ENCODE data around the gene MYO5C.
A peak's percentile ranks its signal among the peaks of the same experiment; 100 is the strongest.

MYO5C gene

GRCh38 chr15:52277575-52277974 is 18.0 kb downstream of the MYO5C start:
- H3K27ac ChIP-seq: no peak overlapping the region
- intact Hi-C loops (cut with DNase I; ENCODE audit: low total_unique reads): no loop called here
- no peak for TF ChIP-seq CTCF (IDR thresholded peaks at IDR 0.05)

GRCh38 chr15:52276256-52276770 is 19.3 kb downstream of the MYO5C start:
- Histone ChIP-seq H3K27ac (no peak overlapping the region), H3K9me3 (no peaks in the 10 kb centered on the region), H3K4me3 (no peak overlapping the region), H3K27me3 (no peaks in the 10 kb centered on the region), H3K36me3 (peaks cover 0 to 24% (median 0%) of the 10 kb centered on the region in 3 donors), H3K4me1 (no peaks in the 10 kb centered on the region)
- intact Hi-C loops (cut with DNase I; ENCODE audit: low total_unique reads): no loop called here
- DNase-seq: no peak
- TF ChIP-seq CTCF (IDR thresholded peaks at IDR 0.05): no peak

More at GRCh38 chr15:52277575-52277974, 18.0 kb downstream of the MYO5C start:
- Histone ChIP-seq H3K36me3 (peaks cover 0 to 24% (median 0%) of the 10 kb centered on the region in 3 donors), H3K27me3 (no peaks in the 10 kb centered on the region), H3K9me3 (no peaks in the 10 kb centered on the region), H3K4me1 (no peaks in the 10 kb centered on the region), H3K4me3 (no peak overlapping the region)
- no peak for DNase-seq

GRCh38 chr15:52263563-52264282 is 31.9 kb downstream of the MYO5C start:
- Histone ChIP-seq H3K27ac (no peak overlapping the region), H3K9me3 (no peaks in the 10 kb centered on the region), H3K4me3 (no peak overlapping the region), H3K4me1 (peaks cover 0 to 16% (median 12%) of the 10 kb centered on the region in 4 donors), H3K27me3 (no peaks in the 10 kb centered on the region), H3K36me3 (peaks cover 0 to 9% (median 0%) of the 10 kb centered on the region in 3 donors)
- no peak for TF ChIP-seq CTCF (IDR thresholded peaks at IDR 0.05)
- no peak for DNase-seq
- intact Hi-C loops (cut with DNase I; ENCODE audit: low total_unique reads): no loop called here

GRCh38 chr15:52262364-52262763 is 33.2 kb downstream of the MYO5C start:
- H3K9me3 ChIP-seq: no peaks in the 10 kb centered on the region
- H3K27me3 ChIP-seq: no peaks in the 10 kb centered on the region
- no peak overlapping the region for H3K4me3 ChIP-seq
- H3K36me3 ChIP-seq: peaks cover 0 to 4% (median 0%) of the 10 kb centered on the region in 3 donors
- H3K4me1 ChIP-seq: peaks cover 0 to 16% (median 13%) of the 10 kb centered on the region in 4 donors
- no peak for TF ChIP-seq CTCF (IDR thresholded peaks at IDR 0.05)
- no peak for DNase-seq
- intact Hi-C loops (cut with DNase I; ENCODE audit: low total_unique reads): no loop called here
- H3K27ac ChIP-seq: peak overlapping the region; percentile 27 to 29

- Histone ChIP-seq H3K36me3 (no peaks in the 10 kb centered on the region), H3K27ac (peak overlapping the region; percentile 27 to 46), H3K27me3 (no peaks in the 10 kb centered on the region), H3K9me3 (no peaks in the 10 kb centered on the region), H3K4me1 (peaks cover 0 to 16% (median 13%) of the 10 kb centered on the region in 4 donors), H3K4me3 (no peak overlapping the region)
- intact Hi-C loops (cut with DNase I; ENCODE audit: low total_unique reads): no loop called here
- TF ChIP-seq CTCF (IDR thresholded peaks at IDR 0.05): peak in 1 of 2 experiments; percentile 15
- peak; percentile 71 to 85 for DNase-seq
Observed at GRCh38 chr15:52261498-52262242, 33.9 kb downstream of the MYO5C start.

All from tibial artery (tissue), 4 donors.